Panc1 (cell line): ENCODE measurements around the gene CHTOP. TPM values are rescaled to one million over a fixed set of nuclear protein-coding genes. Genes with fewer than 3 reads are reported as not detected.

Experiments
- ATAC-seq: fragments of 200-7000 bp; cut with Tn5 transposase; 2 replicates; pipeline ENCODE4 v1.9.1; 2020; ENCODE audit warnings: mild to moderate bottlenecking, moderate library complexity
- BruUV-seq: library from RNA; stranded (reverse); fragments of 400-500 nt; replicated peaks from 2 replicates; lab custom pipeline; 2021; lab: Mats Ljungman, UMichigan
- CTCF ChIA-PET: fragments of 300-600 bp; sonication (Branson Sonifier 250); formaldehyde crosslinking; loops from one replicate; lab custom pipeline; 2022; ENCODE audit warnings: antibody characterized with exemption; lab: Charles Lee
- POLR2A ChIA-PET: fragments of 300-600 bp; sonication (Branson Sonifier 250); formaldehyde crosslinking; loops from one replicate; lab custom pipeline; 2022; ENCODE audit warnings: antibody characterized with exemption; lab: Charles Lee
- DNase-seq: peaks from one replicate; pipeline ENCODE4 v3.0.0-alpha.2; 2010; ENCODE audit warnings: low read depth, low spot score
- H3K27ac ChIP-seq: 2 replicates; pipeline ENCODE4 v1.5.1; 2011; ENCODE audit warnings: mild to moderate bottlenecking, low read length, inconsistent platforms
- H3K27me3 ChIP-seq: fragments of 200-500 bp; sonication (Bioruptor generic); 2 replicates; pipeline ENCODE4 v1.6.0; 2014; ENCODE audit warnings: low read length, inconsistent platforms; ENCODE audit not compliant: control insufficient read depth, insufficient read depth
- H3K36me3 ChIP-seq: fragments of 200-500 bp; sonication (Bioruptor generic); 2 replicates; pipeline ENCODE4 v1.5.1; 2014; ENCODE audit warnings: inconsistent platforms, mild to moderate bottlenecking, low read length, moderate library complexity; ENCODE audit not compliant: control insufficient read depth, insufficient read depth
- H3K4me1 ChIP-seq: 2 replicates; pipeline ENCODE4 v1.5.1; 2011; ENCODE audit warnings: inconsistent platforms, mild to moderate bottlenecking, low read length, moderate library complexity; ENCODE audit not compliant: control insufficient read depth, insufficient read depth
- H3K4me3 ChIP-seq, 2 experiments: 2 replicates each; pipeline ENCODE4 v1.5.1; 2011 to 2012; ENCODE audit warnings: low read depth in 2 of 2, low read length in 2 of 2, mild to moderate bottlenecking in 2 of 2, inconsistent platforms in 1 of 2, moderate library complexity in 1 of 2
- H3K9me3 ChIP-seq: fragments of 200-500 bp; sonication (Bioruptor generic); 2 replicates; pipeline ENCODE4 v1.5.1; 2014; ENCODE audit warnings: low read depth, mild to moderate bottlenecking, inconsistent platforms, low read length, moderate library complexity; ENCODE audit not compliant: control insufficient read depth, insufficient read depth
- CTCF ChIP-seq: fragments of 450-650 bp; IDR thresholded peaks from 2 replicates; pipeline ENCODE4 v1.5.1; 2017; ENCODE audit warnings: mild to moderate bottlenecking
- POLR2AphosphoS5 ChIP-seq: IDR thresholded peaks from 2 replicates; pipeline ENCODE4 v1.6.1; 2012; ENCODE audit warnings: mild to moderate bottlenecking, low read depth, low read length, moderate library complexity
- REST ChIP-seq, 2 experiments: IDR thresholded peaks; 2 replicates each; pipeline ENCODE4 v1.6.1; 2011 to 2012; ENCODE audit warnings: low read depth in 2 of 2, control low read depth in 1 of 2, low read length in 1 of 2, mild to moderate bottlenecking in 1 of 2, moderate library complexity in 1 of 2; ENCODE audit not compliant: insufficient read depth in 1 of 2
- SIN3A ChIP-seq: IDR thresholded peaks from 2 replicates; pipeline ENCODE4 v1.6.1; 2012; ENCODE audit warnings: low read depth, mild to moderate bottlenecking, low read length, moderate library complexity, borderline replicate concordance; ENCODE audit not compliant: insufficient read depth
- TCF7L2 ChIP-seq: IDR thresholded peaks from 2 replicates; pipeline ENCODE4 v1.6.1; 2011; ENCODE audit warnings: mild to moderate bottlenecking, low read depth, low read length, inconsistent platforms
- in situ Hi-C: cut with HindIII; loops from 2 replicates; pipeline ENCODE4 v1.10.0; 2016; ENCODE audit warnings: low sequenced_read_pairs, low pct_unique_long_range_greater_than_20kb
- intact Hi-C: fragments of 100-400 bp; cut with micrococcal nuclease; formaldehyde crosslinking; loops from one replicate; pipeline ENCODE4 v1.10.0; 2022; ENCODE audit not compliant: unreplicated experiment
- total RNA-seq: library from RNA; stranded (reverse); gene quantifications from one replicate; pipeline ENCODE4 v1.2.1, GENCODE V29; 2021; ENCODE audit not compliant: unreplicated experiment

CHTOP gene
- total RNA-seq, 1 experiment from 2014 or later, result 87.0 TPM

- POLR2A ChIA-PET, result interaction anchor here (0.6 to 1.0 kb wide), 2 partner anchors 10 to 222 kb away, joined by 3 to 7 read pairs; partner anchors contain the start of gene CHTOP
- no peak for ATAC-seq
Measured at GRCh38 chr1:153643816-153644215, 9.9 kb downstream of the CHTOP start.

GRCh38 chr1:153646672-153647345, 12.9 kb downstream of the CHTOP start:
- H3K4me3 ChIP-seq, result no peak overlapping the region
- intact Hi-C loops, result no loop called here
- no peaks in the 10 kb centered on the region for H3K9me3 ChIP-seq
- TF ChIP-seq POLR2AphosphoS5 (no peak), TCF7L2 (no peak), REST (IDR thresholded peaks at IDR 0.05; ENCODE audit: insufficient read depth in 1 of 2, low read depth in 2 of 2, low read length in 1 of 2) (no peak), CTCF (no peak), SIN3A (no peak)
- no peak overlapping the region for H3K27ac ChIP-seq
- ChIA-PET POLR2A (no interaction called here), CTCF (interaction anchor here (1.1 kb wide), 1 partner anchor 124 kb away, joined by 3 read pairs; no protein-coding TSS in a partner anchor)
- ATAC-seq (peak; percentile 46), DNase-seq (no peak)
- in situ Hi-C loops, result no loop called here
- H3K36me3 ChIP-seq, result peaks cover 31% of the 10 kb centered on the region
- no TSS peak for BruUV-seq
- no peaks in the 10 kb centered on the region for H3K27me3 ChIP-seq
- no peaks in the 10 kb centered on the region for H3K4me1 ChIP-seq

More at GRCh38 chr1:153643816-153644215, 9.9 kb downstream of the CHTOP start:
- TF ChIP-seq REST (IDR thresholded peaks at IDR 0.05; ENCODE audit: insufficient read depth in 1 of 2, low read depth in 2 of 2, low read length in 1 of 2) (no peak), SIN3A (no peak), POLR2AphosphoS5 (no peak), CTCF (no peak), TCF7L2 (no peak)
- DNase-seq, result no peak
- Histone ChIP-seq H3K4me3 (no peak overlapping the region), H3K27ac (no peak overlapping the region), H3K36me3 (peaks cover 48% of the 10 kb centered on the region), H3K9me3 (no peaks in the 10 kb centered on the region), H3K4me1 (no peaks in the 10 kb centered on the region), H3K27me3 (no peaks in the 10 kb centered on the region)
- in situ Hi-C loops, result no loop called here
- intact Hi-C loops, result no loop called here
- CTCF ChIA-PET, result no interaction called here
- TSS peak; percentile 7 for BruUV-seq
